SK-N-SH (cell line): ENCODE measurements around the gene SLC35A4. TPM values are rescaled to one million over a fixed set of nuclear protein-coding genes. Genes with fewer than 3 reads are reported as not detected.

Source experiments
- CTCF ChIA-PET: fragments of 300-600, 350-600 bp; formaldehyde crosslinking; extraction: SDS; loops from one replicate; lab custom pipeline; 2021; lab: Yijun Ruan, JAX
- POLR2A ChIA-PET: fragments of 350-600 bp; sonication (Branson Sonifier 250); formaldehyde crosslinking; extraction: SDS; loops from one replicate; lab custom pipeline; 2020; ENCODE audit warnings: antibody characterized with exemption, inconsistent platforms; lab: Yijun Ruan, JAX
- DNase-seq: peaks from one replicate; pipeline ENCODE4 v3.0.0; 2012
- H2AFZ ChIP-seq: fragments of 200-600 bp; sonication (generic); 2 replicates; pipeline ENCODE4 v1.8.1; 2016; ENCODE audit warnings: antibody characterized with exemption, mild to moderate bottlenecking, low read depth
- H3F3A ChIP-seq: fragments of 200-600 bp; sonication (generic); replicated peaks from 2 replicates; pipeline ENCODE3; 2016; ENCODE audit warnings: antibody characterized with exemption, mild to moderate bottlenecking; ENCODE audit not compliant: insufficient read depth
- H3K27ac ChIP-seq, 2 experiments: fragments of 200-500 bp in 1 of 2; fragments of 200-600 bp in 1 of 2; sonication (Bioruptor generic) in 1 of 2; sonication (generic), shearing (Covaris generic) in 1 of 2; 2 replicates each; pipeline versions ENCODE4 v1.5.1 to v1.6.1; 2014 to 2016; ENCODE audit warnings: low read depth in 2 of 2, inconsistent platforms in 1 of 2, low read length in 1 of 2, mild to moderate bottlenecking in 1 of 2, mixed read lengths in 1 of 2
- H3K27me3 ChIP-seq: fragments of 200-600 bp; sonication (generic), shearing (Covaris generic); 2 replicates; pipeline ENCODE4 v1.6.1; 2016; ENCODE audit warnings: mixed run types; ENCODE audit not compliant: insufficient read depth
- H3K36me3 ChIP-seq, 2 experiments: fragments of 200-500 bp in 1 of 2; fragments of 200-600 bp in 1 of 2; sonication (Bioruptor generic) in 1 of 2; sonication (generic) in 1 of 2; replicated peaks in 1 of 2; 2 replicates each; pipeline versions ENCODE3 to v1.5.1; 2014 to 2016; ENCODE audit warnings: low read length in 1 of 2, mild to moderate bottlenecking in 1 of 2; ENCODE audit not compliant: insufficient read depth in 2 of 2, control insufficient read depth in 1 of 2
- H3K4me1 ChIP-seq, 2 experiments: fragments of 200-500 bp in 1 of 2; fragments of 200-600 bp in 1 of 2; sonication (Bioruptor generic) in 1 of 2; sonication (generic), shearing (Covaris generic) in 1 of 2; 2 replicates each; pipeline versions ENCODE4 v1.5.1 to v1.6.1; 2014 to 2016; ENCODE audit warnings: low read depth in 1 of 2, low read length in 1 of 2, mixed run types in 1 of 2; ENCODE audit not compliant: insufficient read depth in 2 of 2, control insufficient read depth in 1 of 2
- H3K4me2 ChIP-seq: fragments of 200-600 bp; sonication (generic), shearing (Covaris generic); 2 replicates; pipeline ENCODE4 v1.6.1; 2017; ENCODE audit warnings: mixed run types
- H3K4me3 ChIP-seq, 2 experiments: fragments of 200-500 bp in 1 of 2; fragments of 200-600 bp in 1 of 2; sonication (Bioruptor generic) in 1 of 2; sonication (generic), shearing (Covaris generic) in 1 of 2; 2 replicates each; pipeline versions ENCODE4 v1.5.1 to v1.8.1; 2014 to 2016; ENCODE audit warnings: low read depth in 2 of 2, inconsistent platforms in 1 of 2, low read length in 1 of 2, mild to moderate bottlenecking in 1 of 2, mixed read lengths in 1 of 2, moderate library complexity in 1 of 2
- H3K79me2 ChIP-seq: fragments of 200-600 bp; sonication (generic); 2 replicates; pipeline ENCODE4 v1.8.1; 2017; ENCODE audit warnings: mild to moderate bottlenecking; ENCODE audit not compliant: insufficient read depth
- H3K9ac ChIP-seq: fragments of 200-600 bp; sonication (generic); 2 replicates; pipeline ENCODE4 v1.6.1; 2017; ENCODE audit warnings: mixed run types
- H3K9me2 ChIP-seq: fragments of 200-600 bp; sonication (generic); 2 replicates; pipeline ENCODE4 v1.6.1; 2017; ENCODE audit warnings: mixed run types
- H3K9me3 ChIP-seq: fragments of 200-600 bp; sonication (generic); 2 replicates; pipeline ENCODE4 v1.6.1; 2017; ENCODE audit warnings: mixed run types, mild to moderate bottlenecking, moderate library complexity
- H4K20me1 ChIP-seq: fragments of 200-600 bp; sonication (generic); 2 replicates; pipeline ENCODE4 v1.6.1; 2017; ENCODE audit warnings: mild to moderate bottlenecking, mixed run types; ENCODE audit not compliant: insufficient read depth
- EP300 ChIP-seq, 2 experiments: IDR thresholded peaks; 2 replicates each; pipeline versions ENCODE4 v1.4.0 to v1.6.1; 2012; ENCODE audit warnings: borderline replicate concordance in 1 of 2, low read depth in 1 of 2, low read length in 1 of 2
- FOSL2 ChIP-seq: IDR thresholded peaks from 2 replicates; pipeline ENCODE4 v1.4.0; 2012; ENCODE audit warnings: low read depth, mild to moderate bottlenecking, moderate library complexity, borderline replicate concordance
- MEF2A ChIP-seq: IDR thresholded peaks from 2 replicates; pipeline ENCODE4 v1.4.0; 2012; ENCODE audit warnings: low read depth, borderline replicate concordance
- NFIC ChIP-seq: IDR thresholded peaks from 2 replicates; pipeline ENCODE4 v1.4.0; 2012; ENCODE audit warnings: borderline replicate concordance
- NRF1 ChIP-seq: IDR thresholded peaks from 2 replicates; pipeline ENCODE4 v1.6.1; 2012; ENCODE audit warnings: low read depth, mild to moderate bottlenecking, low read length
- RCOR1 ChIP-seq: fragments of 150-350 bp; IDR thresholded peaks from 2 replicates; pipeline ENCODE4 v1.6.1; 2017; ENCODE audit warnings: antibody characterized with exemption, low read length
- RFX5 ChIP-seq: IDR thresholded peaks from 2 replicates; pipeline ENCODE4 v1.6.1; 2012; ENCODE audit warnings: mild to moderate bottlenecking, improper control_type of control experiment, low read length
- YY1 ChIP-seq: IDR thresholded peaks from 2 replicates; pipeline ENCODE4 v1.4.0; 2012; ENCODE audit warnings: low read depth, mild to moderate bottlenecking
- WGBS: methylation state at CpG from one replicate; pipeline ENCODE4 v1.1.6; 2017; ENCODE audit warnings: low lambda C conversion rate; 5-methylcytosine and 5-hydroxymethylcytosine counted together
- polyA plus RNA-seq, 3 experiments: library from polyadenylated mRNA; depleted of rRNA; stranded (reverse); fragments of >200 nt; gene quantifications; 2 replicates each; pipeline ENCODE4 v1.2.3, GENCODE V29; 2012
- TF ChIP-seq, protein P1 (sequence below): fragments of 150-350 bp; IDR thresholded peaks from 2 replicates; pipeline ENCODE4 v1.6.1; 2016; ENCODE audit warnings: mild to moderate bottlenecking, low read depth, low read length
- TF ChIP-seq, protein P2 (sequence below): IDR thresholded peaks from 2 replicates; pipeline ENCODE4 v1.6.1; 2012; ENCODE audit warnings: mild to moderate bottlenecking, low read depth, low read length, moderate library complexity
- TF ChIP-seq, protein P3 (sequence below): IDR thresholded peaks from 2 replicates; pipeline ENCODE4 v1.4.0; 2012; ENCODE audit warnings: low read depth, borderline replicate concordance
- TF ChIP-seq, protein P4 (sequence below): IDR thresholded peaks from 2 replicates; pipeline ENCODE4; 2012
- TF ChIP-seq, protein P5 (sequence below): IDR thresholded peaks from 2 replicates; pipeline ENCODE4 v1.4.0; 2012; ENCODE audit warnings: low read depth

SLC35A4 gene
- polyA plus RNA-seq, 1 of the 3 experiments (the other 2 are of a cell fraction), result 56.2 TPM

DNA sequence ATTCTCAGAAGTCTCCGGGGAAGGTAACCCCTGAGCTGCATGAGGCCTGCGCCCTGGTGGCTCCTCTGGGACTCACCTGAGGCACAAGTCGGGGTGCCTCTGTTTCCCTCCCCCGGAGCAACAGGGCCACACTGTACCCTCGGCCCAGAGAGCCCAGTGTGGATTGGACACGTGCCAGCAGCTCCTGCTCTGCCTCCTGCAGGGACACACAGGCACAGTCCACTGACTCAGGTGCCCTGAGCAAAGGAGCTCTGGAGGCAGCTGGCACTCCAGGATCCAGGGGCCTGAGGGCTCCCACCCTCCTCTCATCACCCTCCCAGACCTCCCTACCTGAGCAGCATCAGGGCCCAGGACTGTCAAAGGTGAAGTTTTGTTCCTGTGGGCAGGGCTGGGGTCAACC is 29.5 kb downstream of the SLC35A4 start:
- Histone ChIP-seq H3K36me3 (no peaks in the 10 kb centered on the region), H3K9me2 (no peaks in the 10 kb centered on the region), H3K27ac (no peak overlapping the region), H4K20me1 (no peaks in the 10 kb centered on the region), H3K4me3 (no peak overlapping the region), H3K9me3 (no peaks in the 10 kb centered on the region), H3K27me3 (no peaks in the 10 kb centered on the region), H3K4me1 (peaks cover 0 to 3% of the 10 kb centered on the region in 2 experiments; a peak in 1 of 4 replicates), H3K79me2 (no peaks in the 10 kb centered on the region), H2AFZ (no peak overlapping the region), H3F3A (no peaks in the 10 kb centered on the region), H3K9ac (no peak overlapping the region), H3K4me2 (no peak overlapping the region)
- TF ChIP-seq MEF2A, result no peak
- TF ChIP-seq EP300 (IDR thresholded peaks at IDR 0.05; ENCODE audit: borderline replicate concordance in 1 of 2, low read depth in 1 of 2, low read length in 1 of 2), result no peak
- no peak for TF ChIP-seq RCOR1
- TF ChIP-seq RFX5, result no peak
- TF ChIP-seq YY1, result no peak
- TF ChIP-seq, protein P1, sequence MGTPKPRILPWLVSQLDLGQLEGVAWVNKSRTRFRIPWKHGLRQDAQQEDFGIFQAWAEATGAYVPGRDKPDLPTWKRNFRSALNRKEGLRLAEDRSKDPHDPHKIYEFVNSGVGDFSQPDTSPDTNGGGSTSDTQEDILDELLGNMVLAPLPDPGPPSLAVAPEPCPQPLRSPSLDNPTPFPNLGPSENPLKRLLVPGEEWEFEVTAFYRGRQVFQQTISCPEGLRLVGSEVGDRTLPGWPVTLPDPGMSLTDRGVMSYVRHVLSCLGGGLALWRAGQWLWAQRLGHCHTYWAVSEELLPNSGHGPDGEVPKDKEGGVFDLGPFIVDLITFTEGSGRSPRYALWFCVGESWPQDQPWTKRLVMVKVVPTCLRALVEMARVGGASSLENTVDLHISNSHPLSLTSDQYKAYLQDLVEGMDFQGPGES, result no peak
- TF ChIP-seq, protein P2, sequence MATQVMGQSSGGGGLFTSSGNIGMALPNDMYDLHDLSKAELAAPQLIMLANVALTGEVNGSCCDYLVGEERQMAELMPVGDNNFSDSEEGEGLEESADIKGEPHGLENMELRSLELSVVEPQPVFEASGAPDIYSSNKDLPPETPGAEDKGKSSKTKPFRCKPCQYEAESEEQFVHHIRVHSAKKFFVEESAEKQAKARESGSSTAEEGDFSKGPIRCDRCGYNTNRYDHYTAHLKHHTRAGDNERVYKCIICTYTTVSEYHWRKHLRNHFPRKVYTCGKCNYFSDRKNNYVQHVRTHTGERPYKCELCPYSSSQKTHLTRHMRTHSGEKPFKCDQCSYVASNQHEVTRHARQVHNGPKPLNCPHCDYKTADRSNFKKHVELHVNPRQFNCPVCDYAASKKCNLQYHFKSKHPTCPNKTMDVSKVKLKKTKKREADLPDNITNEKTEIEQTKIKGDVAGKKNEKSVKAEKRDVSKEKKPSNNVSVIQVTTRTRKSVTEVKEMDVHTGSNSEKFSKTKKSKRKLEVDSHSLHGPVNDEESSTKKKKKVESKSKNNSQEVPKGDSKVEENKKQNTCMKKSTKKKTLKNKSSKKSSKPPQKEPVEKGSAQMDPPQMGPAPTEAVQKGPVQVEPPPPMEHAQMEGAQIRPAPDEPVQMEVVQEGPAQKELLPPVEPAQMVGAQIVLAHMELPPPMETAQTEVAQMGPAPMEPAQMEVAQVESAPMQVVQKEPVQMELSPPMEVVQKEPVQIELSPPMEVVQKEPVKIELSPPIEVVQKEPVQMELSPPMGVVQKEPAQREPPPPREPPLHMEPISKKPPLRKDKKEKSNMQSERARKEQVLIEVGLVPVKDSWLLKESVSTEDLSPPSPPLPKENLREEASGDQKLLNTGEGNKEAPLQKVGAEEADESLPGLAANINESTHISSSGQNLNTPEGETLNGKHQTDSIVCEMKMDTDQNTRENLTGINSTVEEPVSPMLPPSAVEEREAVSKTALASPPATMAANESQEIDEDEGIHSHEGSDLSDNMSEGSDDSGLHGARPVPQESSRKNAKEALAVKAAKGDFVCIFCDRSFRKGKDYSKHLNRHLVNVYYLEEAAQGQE, result no peak
- TF ChIP-seq, protein P3, sequence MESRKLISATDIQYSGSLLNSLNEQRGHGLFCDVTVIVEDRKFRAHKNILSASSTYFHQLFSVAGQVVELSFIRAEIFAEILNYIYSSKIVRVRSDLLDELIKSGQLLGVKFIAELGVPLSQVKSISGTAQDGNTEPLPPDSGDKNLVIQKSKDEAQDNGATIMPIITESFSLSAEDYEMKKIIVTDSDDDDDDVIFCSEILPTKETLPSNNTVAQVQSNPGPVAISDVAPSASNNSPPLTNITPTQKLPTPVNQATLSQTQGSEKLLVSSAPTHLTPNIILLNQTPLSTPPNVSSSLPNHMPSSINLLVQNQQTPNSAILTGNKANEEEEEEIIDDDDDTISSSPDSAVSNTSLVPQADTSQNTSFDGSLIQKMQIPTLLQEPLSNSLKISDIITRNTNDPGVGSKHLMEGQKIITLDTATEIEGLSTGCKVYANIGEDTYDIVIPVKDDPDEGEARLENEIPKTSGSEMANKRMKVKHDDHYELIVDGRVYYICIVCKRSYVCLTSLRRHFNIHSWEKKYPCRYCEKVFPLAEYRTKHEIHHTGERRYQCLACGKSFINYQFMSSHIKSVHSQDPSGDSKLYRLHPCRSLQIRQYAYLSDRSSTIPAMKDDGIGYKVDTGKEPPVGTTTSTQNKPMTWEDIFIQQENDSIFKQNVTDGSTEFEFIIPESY, result no peak
- TF ChIP-seq NFIC, result no peak
- TF ChIP-seq, protein P4, sequence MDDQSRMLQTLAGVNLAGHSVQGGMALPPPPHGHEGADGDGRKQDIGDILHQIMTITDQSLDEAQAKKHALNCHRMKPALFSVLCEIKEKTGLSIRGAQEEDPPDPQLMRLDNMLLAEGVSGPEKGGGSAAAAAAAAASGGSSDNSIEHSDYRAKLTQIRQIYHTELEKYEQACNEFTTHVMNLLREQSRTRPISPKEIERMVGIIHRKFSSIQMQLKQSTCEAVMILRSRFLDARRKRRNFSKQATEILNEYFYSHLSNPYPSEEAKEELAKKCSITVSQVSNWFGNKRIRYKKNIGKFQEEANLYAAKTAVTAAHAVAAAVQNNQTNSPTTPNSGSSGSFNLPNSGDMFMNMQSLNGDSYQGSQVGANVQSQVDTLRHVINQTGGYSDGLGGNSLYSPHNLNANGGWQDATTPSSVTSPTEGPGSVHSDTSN, result no peak
- TF ChIP-seq, protein P5, sequence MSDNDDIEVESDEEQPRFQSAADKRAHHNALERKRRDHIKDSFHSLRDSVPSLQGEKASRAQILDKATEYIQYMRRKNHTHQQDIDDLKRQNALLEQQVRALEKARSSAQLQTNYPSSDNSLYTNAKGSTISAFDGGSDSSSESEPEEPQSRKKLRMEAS, result no peak
- no peak for TF ChIP-seq NRF1
- no peak for TF ChIP-seq FOSL2
- CTCF ChIA-PET, result no interaction called here
- no peak for DNase-seq
- 33% methylated on average over 5 of the region's 6 CpGs for WGBS
- POLR2A ChIA-PET, result no interaction called here
